NCI-H1048 (cell line): ENCODE results near the gene ERFL.
A peak's percentile ranks its signal among the peaks of the same experiment; 100 is the strongest.

Experiments used
- DNase-seq: peaks from one replicate; lab custom pipeline; 2025; lab: John Stamatoyannopoulos, UW

The ERFL gene

GRCh38 chr19:41859618-41860418 is 68.4 kb downstream of the ERFL start, which contains the start of gene RPS19:
RPS19 (plus strand) TSS chr19:41860255; CDS start chr19:41860775, 520 bp downstream.
- peak; percentile 91 for DNase-seq

GRCh38 chr19:41859213-41859617 is 69.0 kb downstream of the ERFL start:
- no peak for DNase-seq
